H9 (cell line): Measurements from ENCODE around the gene PRKACA. TPM values are rescaled to one million over a fixed set of nuclear protein-coding genes. Genes with fewer than 3 reads are reported as not detected.

Source experiments
- DNase-seq: peaks from one replicate; pipeline ENCODE4 v3.0.0-alpha.2; 2017
- H2AFZ ChIP-seq: one replicate; pipeline ENCODE4 v1.6.1; 2013; ENCODE audit warnings: mild to moderate bottlenecking, low read length, control low read depth, moderate library complexity
- H2AK5ac ChIP-seq: 2 replicates; pipeline ENCODE4 v1.6.1; 2013; ENCODE audit warnings: low read length, control low read depth, mixed read lengths; ENCODE audit not compliant: insufficient read length
- H2BK120ac ChIP-seq: one replicate; pipeline ENCODE4 v1.6.1; 2013; ENCODE audit warnings: low read depth, mild to moderate bottlenecking, low read length, control low read depth, inconsistent platforms; ENCODE audit not compliant: poor library complexity, severe bottlenecking
- H2BK12ac ChIP-seq: 2 replicates; pipeline ENCODE4 v1.6.1; 2013; ENCODE audit warnings: low read length, control low read depth, mixed read lengths, low read depth; ENCODE audit not compliant: insufficient read length
- H2BK15ac ChIP-seq: 2 replicates; pipeline ENCODE4 v1.6.1; 2013; ENCODE audit warnings: low read depth, low read length, control low read depth
- H2BK20ac ChIP-seq: one replicate; pipeline ENCODE4 v1.6.1; 2013; ENCODE audit warnings: low read depth, mild to moderate bottlenecking, low read length, control low read depth, inconsistent platforms; ENCODE audit not compliant: poor library complexity, severe bottlenecking
- H2BK5ac ChIP-seq: 2 replicates; pipeline ENCODE4 v1.6.1; 2013; ENCODE audit warnings: low read length, control low read depth, mixed read lengths; ENCODE audit not compliant: insufficient read length
- H3K14ac ChIP-seq: 2 replicates; pipeline ENCODE4 v1.6.1; 2013; ENCODE audit warnings: low read length, control low read depth; ENCODE audit not compliant: insufficient read depth
- H3K18ac ChIP-seq: 2 replicates; pipeline ENCODE4 v1.6.1; 2013; ENCODE audit warnings: low read depth, mild to moderate bottlenecking, mixed read lengths, low read length, control low read depth; ENCODE audit not compliant: insufficient read length
- H3K23ac ChIP-seq: 2 replicates; pipeline ENCODE4 v1.6.1; 2013; ENCODE audit warnings: low read length, control low read depth, mixed read lengths, low read depth; ENCODE audit not compliant: insufficient read length
- H3K23me2 ChIP-seq: 2 replicates; pipeline ENCODE4 v1.6.1; 2013; ENCODE audit warnings: low read depth, mild to moderate bottlenecking, mixed read lengths, low read length, control low read depth; ENCODE audit not compliant: insufficient read length, poor library complexity, severe bottlenecking
- H3K27ac ChIP-seq: 2 replicates; pipeline ENCODE4 v1.5.1; 2013; ENCODE audit warnings: low read length, control low read depth, mixed read lengths, low read depth; ENCODE audit not compliant: insufficient read length
- H3K27me3 ChIP-seq: 2 replicates; pipeline ENCODE4 v1.6.1; 2013; ENCODE audit warnings: low read length, control low read depth, inconsistent platforms; ENCODE audit not compliant: insufficient read depth
- H3K4ac ChIP-seq: 2 replicates; pipeline ENCODE4 v1.6.1; 2013; ENCODE audit warnings: low read depth, mild to moderate bottlenecking, control low read depth, inconsistent platforms, low read length, moderate library complexity
- H3K4me1 ChIP-seq: 2 replicates; pipeline ENCODE4 v1.6.1; 2013; ENCODE audit warnings: low read length, control low read depth, inconsistent platforms; ENCODE audit not compliant: insufficient read depth
- H3K4me2 ChIP-seq: 2 replicates; pipeline ENCODE4 v1.6.1; 2013; ENCODE audit warnings: low read length, control low read depth, mixed read lengths; ENCODE audit not compliant: insufficient read length, insufficient read depth
- H3K56ac ChIP-seq: 2 replicates; pipeline ENCODE4 v1.6.1; 2013; ENCODE audit warnings: low read depth, mild to moderate bottlenecking, mixed read lengths, low read length, control low read depth; ENCODE audit not compliant: insufficient read length
- H3K79me1 ChIP-seq: 2 replicates; pipeline ENCODE4 v1.6.1; 2013; ENCODE audit warnings: low read depth, mild to moderate bottlenecking, moderate library complexity, low read length, control low read depth, inconsistent platforms; ENCODE audit not compliant: insufficient read depth, poor library complexity, severe bottlenecking
- H3K79me2 ChIP-seq: 2 replicates; pipeline ENCODE4 v1.6.1; 2013; ENCODE audit warnings: low read length, control low read depth, inconsistent platforms; ENCODE audit not compliant: insufficient read depth
- H3K9ac ChIP-seq: 2 replicates; pipeline ENCODE4 v1.6.1; 2013; ENCODE audit warnings: low read length, control low read depth, mixed read lengths; ENCODE audit not compliant: insufficient read length; ENCODE audit errors: extremely low read depth
- H3K9me3 ChIP-seq: one replicate; pipeline ENCODE4 v1.6.1; 2013; ENCODE audit warnings: low read depth, low read length, inconsistent platforms; ENCODE audit not compliant: control insufficient read depth
- H3T11ph ChIP-seq: one replicate; pipeline ENCODE4 v1.6.1; 2013; ENCODE audit warnings: mild to moderate bottlenecking, low read length, control low read depth, inconsistent platforms
- H4K20me1 ChIP-seq: one replicate; pipeline ENCODE4 v1.6.1; 2013; ENCODE audit not compliant: control insufficient read depth, insufficient read length, insufficient read depth
- H4K5ac ChIP-seq: 2 replicates; pipeline ENCODE4 v1.6.1; 2013; ENCODE audit warnings: low read depth, mild to moderate bottlenecking, mixed read lengths, low read length, control low read depth; ENCODE audit not compliant: insufficient read length
- H4K8ac ChIP-seq: replicated peaks from 2 replicates; pipeline ENCODE4 v1.6.1; 2013; ENCODE audit warnings: low read length, control low read depth, mixed read lengths, low read depth; ENCODE audit not compliant: insufficient read length
- H4K91ac ChIP-seq: 2 replicates; pipeline ENCODE4 v1.6.1; 2013; ENCODE audit warnings: low read depth, mild to moderate bottlenecking, moderate library complexity, mixed read lengths, low read length, control low read depth; ENCODE audit not compliant: insufficient read length
- H3K27ac Mint-ChIP-seq, 3 experiments: 2 replicates in 2 of 3; 3 replicates in 1 of 3; pipeline ENCODE4 v1.8.0; 2020 to 2021; ENCODE audit warnings: mixed read lengths in 3 of 3, mild to moderate bottlenecking in 1 of 3, moderate library complexity in 1 of 3
- H3K27me3 Mint-ChIP-seq: 2 replicates; pipeline ENCODE4 v1.8.0; 2021; ENCODE audit warnings: low read depth, mild to moderate bottlenecking, moderate library complexity, mixed read lengths
- H3K36me3 Mint-ChIP-seq, 3 experiments: 2 replicates in 2 of 3; 3 replicates in 1 of 3; pipeline ENCODE4 v1.8.0; 2020 to 2021; ENCODE audit warnings: low read depth in 3 of 3, mixed read lengths in 3 of 3; ENCODE audit not compliant: insufficient read depth in 1 of 3
- H3K4me1 Mint-ChIP-seq, 2 experiments: 2 replicates each; pipeline ENCODE4 v1.8.0; 2020; ENCODE audit warnings: mixed read lengths in 2 of 2
- H3K4me3 Mint-ChIP-seq, 2 experiments: 2 replicates in 1 of 2; 3 replicates in 1 of 2; pipeline ENCODE4 v1.8.0; 2020 to 2021; ENCODE audit warnings: mild to moderate bottlenecking in 2 of 2, mixed read lengths in 2 of 2, moderate library complexity in 1 of 2
- H3K9me3 Mint-ChIP-seq, 2 experiments: 2 replicates in 1 of 2; 3 replicates in 1 of 2; pipeline ENCODE4 v1.8.0; 2020; ENCODE audit warnings: mild to moderate bottlenecking in 2 of 2, mixed read lengths in 2 of 2, moderate library complexity in 1 of 2
- CTCF ChIP-seq: fragments of 200-600 bp; sonication (generic); conservative IDR thresholded peaks from 3 replicates; pipeline ENCODE4 v1.8.0; 2021; ENCODE audit warnings: antibody characterized with exemption, mild to moderate bottlenecking
- WGBS: extraction: QIAGEN DNeasy Blood & Tissue Kit; methylation state at CpG from one replicate; pipeline ENCODE4 v1.1.7; 2013; ENCODE audit warnings: missing lambda C conversion rate, low lambda C conversion rate, mixed read lengths; ENCODE audit not compliant: insufficient read length; ENCODE audit errors: extremely low coverage; 5-methylcytosine and 5-hydroxymethylcytosine counted together
- total RNA-seq: library from RNA; stranded (reverse); gene quantifications from 2 replicates; pipeline ENCODE4 v1.2.1, GENCODE V29; 2021

Gene PRKACA
- total RNA-seq, 1 experiment from 2014 or later, result 51.8 TPM

- no peaks in the 10 kb centered on the region for H3K27me3 Mint-ChIP-seq
- H3K36me3 Mint-ChIP-seq, result peaks cover 31 to 72% (median 68%) of the 10 kb centered on the region in 3 experiments; a peak in 6 of 7 replicates
- Histone ChIP-seq H4K91ac (no peak overlapping the region), H2BK5ac (no peak overlapping the region), H3K4ac (no peak overlapping the region), H4K8ac (no peak overlapping the region), H2AFZ (no peak overlapping the region), H3K9me3 (no peaks in the 10 kb centered on the region), H3K23ac (no peak overlapping the region), H3K18ac (no peak overlapping the region), H2BK15ac (no peak overlapping the region), H4K5ac (no peak overlapping the region), H3T11ph (no peak overlapping the region), H3K79me1 (no peaks in the 10 kb centered on the region), H2BK120ac (no peak overlapping the region), H3K14ac (no peak overlapping the region), H3K4me2 (no peak overlapping the region), H4K20me1 (no peaks in the 10 kb centered on the region), H3K23me2 (no peaks in the 10 kb centered on the region), H2BK20ac (no peak overlapping the region), H2AK5ac (no peak overlapping the region), H2BK12ac (no peak overlapping the region), H3K56ac (no peak overlapping the region), H3K27me3 (no peaks in the 10 kb centered on the region), H3K9ac (no peak overlapping the region), H3K27ac (no peak overlapping the region), H3K4me1 (no peaks in the 10 kb centered on the region), H3K79me2 (no peaks in the 10 kb centered on the region)
- TF ChIP-seq CTCF, result no peak
- no peaks in the 10 kb centered on the region for H3K9me3 Mint-ChIP-seq
- no CpG with 5 or more reads among the region's 12 CpGs for WGBS
- no peak for DNase-seq
- no peak overlapping the region for H3K4me3 Mint-ChIP-seq
- H3K27ac Mint-ChIP-seq, result no peak overlapping the region
- H3K4me1 Mint-ChIP-seq, result no peaks in the 10 kb centered on the region
Measured at GRCh38 chr19:14159059-14159458, 41.5 kb upstream of the PRKACA start.
